HCT116 (cell line): ENCODE measurements around the gene WDR27.

Source experiments
- CTCF ChIP-seq, 3 experiments: fragments of 200-600 bp in 1 of 3; sonication (generic) in 1 of 3; IDR thresholded peaks in 2 of 3; conservative IDR thresholded peaks in 1 of 3; 2 replicates each; pipeline ENCODE4 v1.5.1; 2012 to 2017; ENCODE audit warnings: low read depth in 2 of 3, low read length in 2 of 3, antibody characterized with exemption in 1 of 3, borderline replicate concordance in 1 of 3, control low read depth in 1 of 3, mild to moderate bottlenecking in 1 of 3, mixed read lengths in 1 of 3, mixed run types in 1 of 3, moderate library complexity in 1 of 3; ENCODE audit not compliant: insufficient read depth in 1 of 3
- EGR1 ChIP-seq: IDR thresholded peaks from 2 replicates; pipeline ENCODE4 v1.6.1; 2012; ENCODE audit warnings: low read depth
- EZH2 ChIP-seq: fragments of 200-600 bp; sonication (generic); IDR thresholded peaks from 2 replicates; pipeline ENCODE4 v1.6.1; 2017; ENCODE audit warnings: antibody characterized with exemption, mixed run types
- JUND ChIP-seq: IDR thresholded peaks from 2 replicates; pipeline ENCODE4 v1.6.1; 2012
- REST ChIP-seq: IDR thresholded peaks from 2 replicates; pipeline ENCODE4 v1.6.1; 2012; ENCODE audit warnings: low read depth
- ZFX ChIP-seq: fragments of 450-650 bp; IDR thresholded peaks from 2 replicates; pipeline ENCODE4 v1.6.1; 2017
- TF ChIP-seq, protein P1 (sequence below): IDR thresholded peaks from 2 replicates; pipeline ENCODE4 v1.6.1; 2011; ENCODE audit warnings: mild to moderate bottlenecking, low read length, moderate library complexity; ENCODE audit not compliant: insufficient replicate concordance; ENCODE audit errors: extremely low read depth

- no peak for TF ChIP-seq EZH2
- no peak for TF ChIP-seq EGR1
- no peak for TF ChIP-seq CTCF (IDR thresholded peaks at IDR 0.05 in 2 of 3, conservative IDR thresholded peaks at IDR 0.05 in 1 of 3; ENCODE audit: borderline replicate concordance in 1 of 3, insufficient read depth in 1 of 3, low read depth in 2 of 3, low read length in 2 of 3)
- no peak for TF ChIP-seq JUND
- TF ChIP-seq ZFX: no peak
- no peak for TF ChIP-seq REST
- TF ChIP-seq, protein P1, sequence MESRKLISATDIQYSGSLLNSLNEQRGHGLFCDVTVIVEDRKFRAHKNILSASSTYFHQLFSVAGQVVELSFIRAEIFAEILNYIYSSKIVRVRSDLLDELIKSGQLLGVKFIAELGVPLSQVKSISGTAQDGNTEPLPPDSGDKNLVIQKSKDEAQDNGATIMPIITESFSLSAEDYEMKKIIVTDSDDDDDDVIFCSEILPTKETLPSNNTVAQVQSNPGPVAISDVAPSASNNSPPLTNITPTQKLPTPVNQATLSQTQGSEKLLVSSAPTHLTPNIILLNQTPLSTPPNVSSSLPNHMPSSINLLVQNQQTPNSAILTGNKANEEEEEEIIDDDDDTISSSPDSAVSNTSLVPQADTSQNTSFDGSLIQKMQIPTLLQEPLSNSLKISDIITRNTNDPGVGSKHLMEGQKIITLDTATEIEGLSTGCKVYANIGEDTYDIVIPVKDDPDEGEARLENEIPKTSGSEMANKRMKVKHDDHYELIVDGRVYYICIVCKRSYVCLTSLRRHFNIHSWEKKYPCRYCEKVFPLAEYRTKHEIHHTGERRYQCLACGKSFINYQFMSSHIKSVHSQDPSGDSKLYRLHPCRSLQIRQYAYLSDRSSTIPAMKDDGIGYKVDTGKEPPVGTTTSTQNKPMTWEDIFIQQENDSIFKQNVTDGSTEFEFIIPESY: no peak
Measured at GRCh38 chr6:169479783-169480495, 221.9 kb downstream of the WDR27 start.
